Peyer's patch (tissue), 4 donors: Measurements from ENCODE around the gene LRRC40. TPM values are rescaled to one million over a fixed set of nuclear protein-coding genes. Genes with fewer than 3 reads are reported as not detected.

ENCODE experiments used
- DNase-seq, 3 donors: peaks; one replicate each; pipeline ENCODE4 v3.0.0-alpha.2; 2017 to 2019
- H3K27ac ChIP-seq, 4 donors: fragments of 200-600 bp; sonication (generic); one replicate each; pipeline ENCODE4 v1.5.1; 2016 to 2019
- H3K27me3 ChIP-seq, 2 donors: fragments of 200-600 bp; sonication (generic); one replicate each; pipeline ENCODE4 v1.5.1; 2019
- H3K36me3 ChIP-seq, 3 donors: fragments of 200-600 bp; sonication (generic); one replicate each; pipeline ENCODE4 v1.5.1; 2016 to 2019
- H3K4me1 ChIP-seq, 4 donors: fragments of 200-600 bp; sonication (generic); one replicate each; pipeline ENCODE4 v1.5.1; 2016 to 2019
- H3K4me3 ChIP-seq, 4 donors: fragments of 200-600 bp; sonication (generic); 1 replicate in 3 of 4; 2 replicates in 1 of 4; pipeline ENCODE4 v1.5.1; 2016 to 2019; ENCODE audit warnings: mild to moderate bottlenecking in 1 of 4
- H3K9me3 ChIP-seq, 4 donors: fragments of 200-600 bp; sonication (generic); one replicate each; pipeline ENCODE4 v1.5.1; 2016 to 2019; ENCODE audit warnings: mild to moderate bottlenecking in 1 of 4
- POLR2A ChIP-seq, 2 donors: fragments of 450-650 bp; IDR thresholded peaks; one replicate each; pipeline ENCODE4 v1.5.1; 2017; ENCODE audit warnings: antibody characterized with exemption in 2 of 2, mild to moderate bottlenecking in 2 of 2, moderate library complexity in 2 of 2
- total RNA-seq, 4 donors: library from RNA; depleted of rRNA; stranded (reverse); fragments of >200 nt; gene quantifications; one replicate each; pipeline ENCODE4 v1.1.0, GENCODE V29; 2016
- TF ChIP-seq, protein P1 (sequence below), 6 experiments: fragments of 450-650 bp in 4 of 6; fragments of 200-600 bp in 2 of 6; sonication (generic) in 1 of 6; IDR thresholded peaks; one replicate each; pipeline ENCODE4 v1.5.1; 2017 to 2019; ENCODE audit warnings: antibody characterized with exemption in 6 of 6, mild to moderate bottlenecking in 3 of 6, moderate library complexity in 1 of 6

The LRRC40 gene
- total RNA-seq, 4 donors from 2014 or later = 12.5 to 26.6 (median 18.5) TPM

DNA sequence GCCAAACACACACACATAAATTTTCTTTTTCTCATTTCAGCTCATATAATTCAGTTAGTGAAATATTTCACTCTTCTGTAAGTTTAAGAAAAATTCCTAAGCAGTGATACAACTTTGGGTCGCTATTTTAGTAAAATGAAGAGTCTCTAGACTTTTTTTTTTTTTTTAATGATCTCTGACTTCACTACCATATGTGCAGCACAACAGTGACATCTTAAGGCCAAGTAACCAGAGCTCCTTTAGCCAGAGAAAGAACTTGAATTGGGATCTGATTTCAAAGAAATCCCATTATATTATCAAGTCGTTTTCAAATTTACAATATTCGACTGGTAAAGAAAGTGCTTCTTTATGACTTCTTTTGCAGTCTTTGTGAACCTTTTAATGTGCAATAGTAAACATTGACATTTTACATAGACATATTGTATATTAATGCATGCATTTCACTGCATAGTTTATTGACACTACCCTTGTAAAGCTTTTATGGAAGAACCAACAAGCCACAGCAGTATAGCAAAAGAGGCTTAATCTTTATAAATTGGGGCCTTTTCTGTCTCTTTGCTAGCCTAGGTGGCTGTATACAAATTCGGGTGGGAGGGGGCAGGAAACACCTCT is 62.2 kb downstream of the LRRC40 start:
- TF ChIP-seq POLR2A (IDR thresholded peaks at IDR 0.05) = no peak
- TF ChIP-seq, protein P1, sequence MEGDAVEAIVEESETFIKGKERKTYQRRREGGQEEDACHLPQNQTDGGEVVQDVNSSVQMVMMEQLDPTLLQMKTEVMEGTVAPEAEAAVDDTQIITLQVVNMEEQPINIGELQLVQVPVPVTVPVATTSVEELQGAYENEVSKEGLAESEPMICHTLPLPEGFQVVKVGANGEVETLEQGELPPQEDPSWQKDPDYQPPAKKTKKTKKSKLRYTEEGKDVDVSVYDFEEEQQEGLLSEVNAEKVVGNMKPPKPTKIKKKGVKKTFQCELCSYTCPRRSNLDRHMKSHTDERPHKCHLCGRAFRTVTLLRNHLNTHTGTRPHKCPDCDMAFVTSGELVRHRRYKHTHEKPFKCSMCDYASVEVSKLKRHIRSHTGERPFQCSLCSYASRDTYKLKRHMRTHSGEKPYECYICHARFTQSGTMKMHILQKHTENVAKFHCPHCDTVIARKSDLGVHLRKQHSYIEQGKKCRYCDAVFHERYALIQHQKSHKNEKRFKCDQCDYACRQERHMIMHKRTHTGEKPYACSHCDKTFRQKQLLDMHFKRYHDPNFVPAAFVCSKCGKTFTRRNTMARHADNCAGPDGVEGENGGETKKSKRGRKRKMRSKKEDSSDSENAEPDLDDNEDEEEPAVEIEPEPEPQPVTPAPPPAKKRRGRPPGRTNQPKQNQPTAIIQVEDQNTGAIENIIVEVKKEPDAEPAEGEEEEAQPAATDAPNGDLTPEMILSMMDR (IDR thresholded peaks at IDR 0.05) = no peak

DNA sequence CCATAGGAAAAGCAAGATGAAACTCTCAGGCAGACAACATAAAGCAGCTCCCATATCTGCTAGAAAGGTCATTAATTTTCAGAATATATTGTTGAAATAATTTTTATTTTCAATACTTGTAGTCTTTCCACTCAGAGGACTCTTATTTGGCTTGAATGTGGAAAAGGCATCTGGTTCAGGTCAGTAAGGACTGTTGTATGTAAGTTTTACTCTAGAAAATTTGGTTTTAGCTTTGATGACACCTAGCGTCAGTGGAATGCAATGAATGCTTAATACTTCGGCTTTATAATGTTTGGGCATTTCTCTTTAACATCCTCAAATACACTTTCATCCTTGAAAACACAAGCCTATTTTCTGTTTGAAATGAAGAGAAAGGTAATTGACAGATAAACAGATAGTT is 63.3 kb downstream of the LRRC40 start:
- no peaks in the 10 kb centered on the region for H3K27me3 ChIP-seq
- H3K9me3 ChIP-seq = no peaks in the 10 kb centered on the region
- no peak for DNase-seq
- H3K27ac ChIP-seq = no peak overlapping the region
- no peaks in the 10 kb centered on the region for H3K36me3 ChIP-seq
- no peaks in the 10 kb centered on the region for H3K4me1 ChIP-seq
- H3K4me3 ChIP-seq = no peak overlapping the region
- TF ChIP-seq, protein P1 (IDR thresholded peaks at IDR 0.05) = no peak
- TF ChIP-seq POLR2A (IDR thresholded peaks at IDR 0.05) = no peak

More for the DNA sequence above, 62.2 kb downstream of the LRRC40 start:
- no peak overlapping the region for H3K4me3 ChIP-seq
- no peak overlapping the region for H3K27ac ChIP-seq
- no peaks in the 10 kb centered on the region for H3K36me3 ChIP-seq
- no peak for DNase-seq
- no peaks in the 10 kb centered on the region for H3K4me1 ChIP-seq
- no peaks in the 10 kb centered on the region for H3K27me3 ChIP-seq
- H3K9me3 ChIP-seq = no peaks in the 10 kb centered on the region

DNA sequence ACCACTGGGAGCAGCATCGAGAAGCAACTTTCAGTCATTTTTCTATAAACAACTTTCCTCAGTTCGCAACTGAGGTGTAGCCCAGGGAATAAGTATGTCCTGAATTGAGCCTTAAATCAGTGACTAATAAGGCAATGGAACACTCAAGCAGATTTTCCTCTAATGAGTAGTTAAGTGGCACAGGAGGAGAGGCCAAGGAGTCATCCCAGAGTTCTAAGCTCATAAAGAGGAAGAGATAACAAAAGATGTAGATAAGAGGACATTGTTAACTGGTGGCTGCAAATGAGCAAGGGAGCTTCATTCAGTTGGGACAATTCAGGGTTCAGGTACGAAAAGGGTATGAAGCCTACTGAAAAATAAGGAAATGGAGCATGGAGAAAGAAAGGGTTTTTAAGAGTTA is 64.5 kb downstream of the LRRC40 start:
- DNase-seq = no peak
- H3K9me3 ChIP-seq = no peaks in the 10 kb centered on the region
- H3K27ac ChIP-seq = no peak overlapping the region
- TF ChIP-seq POLR2A (IDR thresholded peaks at IDR 0.05) = no peak
- TF ChIP-seq, protein P1 (IDR thresholded peaks at IDR 0.05) = no peak
- H3K27me3 ChIP-seq = no peaks in the 10 kb centered on the region
- no peaks in the 10 kb centered on the region for H3K36me3 ChIP-seq
- H3K4me3 ChIP-seq = no peak overlapping the region
- H3K4me1 ChIP-seq = no peaks in the 10 kb centered on the region

DNA sequence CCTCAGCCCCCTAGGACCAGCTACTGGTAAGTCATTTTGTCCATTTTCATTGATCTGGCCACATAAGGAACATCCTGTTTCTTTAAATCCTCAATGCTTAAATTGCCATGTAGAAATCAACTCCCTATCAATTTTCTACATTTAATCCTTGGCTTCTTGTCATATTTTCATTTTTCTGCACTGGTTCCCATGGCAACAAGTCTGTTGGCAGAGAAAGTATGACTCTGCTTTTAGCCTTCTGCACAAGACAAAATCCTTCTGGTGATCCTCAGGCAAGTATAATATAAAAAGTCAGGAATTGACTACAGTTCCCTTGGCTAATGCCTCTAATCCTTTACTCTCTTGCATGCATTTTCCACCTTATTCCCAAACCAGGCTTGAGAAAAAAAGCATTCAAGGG is 65.0 kb downstream of the LRRC40 start:
- Histone ChIP-seq H3K27me3 (no peaks in the 10 kb centered on the region), H3K4me1 (no peaks in the 10 kb centered on the region), H3K36me3 (no peaks in the 10 kb centered on the region), H3K9me3 (no peaks in the 10 kb centered on the region), H3K27ac (no peak overlapping the region), H3K4me3 (no peak overlapping the region)
- no peak for DNase-seq
- TF ChIP-seq, protein P1 (IDR thresholded peaks at IDR 0.05) = no peak
- TF ChIP-seq POLR2A (IDR thresholded peaks at IDR 0.05) = no peak

DNA sequence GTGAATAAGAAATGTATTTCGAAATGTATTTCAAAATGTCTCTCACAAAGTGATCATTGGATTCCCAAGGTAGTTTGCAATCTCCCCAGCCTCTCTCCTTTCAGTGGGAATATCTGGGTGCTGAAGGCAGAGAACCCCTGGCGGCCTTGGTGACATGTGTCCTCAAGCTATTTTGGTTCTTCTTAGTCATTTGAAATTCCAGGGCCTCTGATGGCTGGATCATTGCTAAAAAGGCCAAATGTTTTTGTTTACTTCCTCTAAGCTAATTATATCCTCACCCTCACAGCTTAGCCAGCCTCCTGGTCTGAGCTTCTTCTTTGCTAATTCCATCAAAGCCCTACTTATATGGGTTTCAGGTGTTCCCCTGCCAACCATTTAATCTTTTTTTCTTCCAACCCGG is 71.2 kb downstream of the LRRC40 start:
- Histone ChIP-seq H3K27me3 (no peaks in the 10 kb centered on the region), H3K4me3 (no peak overlapping the region), H3K27ac (no peak overlapping the region), H3K4me1 (no peaks in the 10 kb centered on the region), H3K36me3 (no peaks in the 10 kb centered on the region), H3K9me3 (no peaks in the 10 kb centered on the region)
- DNase-seq = no peak
- no peak for TF ChIP-seq POLR2A (IDR thresholded peaks at IDR 0.05)
- TF ChIP-seq, protein P1 (IDR thresholded peaks at IDR 0.05) = no peak

DNA sequence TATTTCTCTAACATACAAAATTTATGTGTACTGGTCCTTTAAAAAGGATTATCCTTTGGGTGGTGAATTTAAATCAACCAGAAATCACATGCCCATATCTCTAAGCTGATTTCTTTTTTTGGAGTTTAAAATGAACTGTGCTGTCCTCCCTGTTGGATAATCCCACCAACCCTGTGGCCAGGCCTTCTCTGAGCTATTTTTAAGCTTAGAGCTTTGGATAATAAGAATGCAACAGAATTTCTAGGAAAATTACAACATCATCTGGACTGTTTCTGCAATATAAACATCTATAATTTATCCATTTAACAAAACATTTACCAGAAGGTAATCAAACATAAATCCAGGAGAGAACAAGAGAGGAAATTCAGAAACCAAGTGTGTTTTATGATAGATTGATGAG is 88.3 kb downstream of the LRRC40 start:
- Histone ChIP-seq H3K27me3 (no peaks in the 10 kb centered on the region), H3K9me3 (no peaks in the 10 kb centered on the region), H3K27ac (no peak overlapping the region), H3K36me3 (no peaks in the 10 kb centered on the region), H3K4me1 (no peaks in the 10 kb centered on the region), H3K4me3 (no peak overlapping the region)
- TF ChIP-seq, protein P1 (IDR thresholded peaks at IDR 0.05) = no peak
- TF ChIP-seq POLR2A (IDR thresholded peaks at IDR 0.05) = no peak
- DNase-seq = no peak
